ENCODE results near the gene GPR157. TPM values are rescaled to one million over a fixed set of nuclear protein-coding genes. Genes with fewer than 3 reads are reported as not detected.

The GPR157 gene
- total and polyA plus RNA-seq, 4 donors = 3.7 to 29.3 (median 7.3) TPM

DNA sequence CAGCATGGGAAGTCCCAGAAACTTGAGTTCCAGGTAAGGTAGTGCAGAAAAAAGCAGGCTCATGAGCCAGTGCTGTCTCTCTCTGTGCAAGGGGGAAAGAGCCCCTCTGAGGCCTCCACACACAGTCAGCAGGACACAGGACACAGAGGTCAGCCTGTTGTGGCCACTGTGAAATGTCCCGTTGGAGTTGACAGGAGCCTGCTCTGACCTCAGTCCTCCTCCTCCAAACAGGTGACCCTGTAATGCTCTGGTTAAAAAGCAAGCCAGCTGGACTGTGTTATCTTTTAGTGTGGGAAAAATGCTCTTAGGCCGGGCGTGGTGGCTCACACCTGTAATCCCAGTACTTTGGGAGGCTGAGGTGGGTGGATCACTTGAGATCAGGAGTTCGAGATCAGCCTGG lies 24.2 kb upstream of the GPR157 start:
- ATAC-seq (ENCODE audit: insufficient read depth, low FRiP score) (no peak), DNase-seq (no peak)
- H3K9me3 ChIP-seq (ENCODE audit: control insufficient read depth in 4 of 4, insufficient read depth in 3 of 4, low read length in 3 of 4) = no peaks in the 10 kb centered on the region
- no peak overlapping the region for H3K4me3 ChIP-seq
- TF ChIP-seq, protein P1, sequence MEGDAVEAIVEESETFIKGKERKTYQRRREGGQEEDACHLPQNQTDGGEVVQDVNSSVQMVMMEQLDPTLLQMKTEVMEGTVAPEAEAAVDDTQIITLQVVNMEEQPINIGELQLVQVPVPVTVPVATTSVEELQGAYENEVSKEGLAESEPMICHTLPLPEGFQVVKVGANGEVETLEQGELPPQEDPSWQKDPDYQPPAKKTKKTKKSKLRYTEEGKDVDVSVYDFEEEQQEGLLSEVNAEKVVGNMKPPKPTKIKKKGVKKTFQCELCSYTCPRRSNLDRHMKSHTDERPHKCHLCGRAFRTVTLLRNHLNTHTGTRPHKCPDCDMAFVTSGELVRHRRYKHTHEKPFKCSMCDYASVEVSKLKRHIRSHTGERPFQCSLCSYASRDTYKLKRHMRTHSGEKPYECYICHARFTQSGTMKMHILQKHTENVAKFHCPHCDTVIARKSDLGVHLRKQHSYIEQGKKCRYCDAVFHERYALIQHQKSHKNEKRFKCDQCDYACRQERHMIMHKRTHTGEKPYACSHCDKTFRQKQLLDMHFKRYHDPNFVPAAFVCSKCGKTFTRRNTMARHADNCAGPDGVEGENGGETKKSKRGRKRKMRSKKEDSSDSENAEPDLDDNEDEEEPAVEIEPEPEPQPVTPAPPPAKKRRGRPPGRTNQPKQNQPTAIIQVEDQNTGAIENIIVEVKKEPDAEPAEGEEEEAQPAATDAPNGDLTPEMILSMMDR (IDR thresholded peaks at IDR 0.05; ENCODE audit: control extremely low read depth, extremely low read depth) = no peak
- no peaks in the 10 kb centered on the region for H3K27me3 ChIP-seq (ENCODE audit: control insufficient read depth in 3 of 3, insufficient read depth in 3 of 3, low read length in 2 of 3)
- peaks cover 0 to 49% (median 21%) of the 10 kb centered on the region in 5 donors for H3K4me1 ChIP-seq (ENCODE audit: control insufficient read depth in 5 of 5, insufficient read depth in 5 of 5, low read length in 5 of 5)
- H3K36me3 ChIP-seq (ENCODE audit: control insufficient read depth in 4 of 4, insufficient read depth in 4 of 4, low read length in 4 of 4) = peaks cover 0 to 11% (median 5%) of the 10 kb centered on the region in 4 donors
- H3K27ac ChIP-seq (ENCODE audit: low read depth in 1 of 2, low read length in 1 of 2) = no peak overlapping the region
- WGBS, 2 donors = 87 to 94% methylated on average over 4 of the region's 4 CpGs
- no peak overlapping the region for H3K9ac ChIP-seq (ENCODE audit: insufficient read depth in 1 of 2, low read length in 2 of 2)

DNA sequence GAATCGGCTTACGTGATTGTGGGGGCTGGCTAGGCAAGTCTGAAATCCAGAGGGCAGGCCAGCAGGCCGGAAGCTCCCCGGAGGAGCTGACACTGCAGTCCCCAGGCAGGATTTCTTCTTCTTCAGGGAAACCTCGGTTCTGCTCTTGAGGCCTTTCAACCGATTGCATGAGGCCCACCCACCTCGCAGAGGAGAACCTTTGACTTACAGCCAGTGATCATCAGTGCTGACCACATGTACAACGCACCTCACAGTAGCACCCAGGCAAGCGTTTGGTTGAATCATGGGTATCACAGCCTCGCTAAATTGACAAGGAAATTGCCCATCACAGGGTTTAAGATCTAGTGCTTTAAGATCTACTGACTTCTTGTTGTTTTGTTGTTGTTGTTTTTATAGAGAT lies 23.6 kb upstream of the GPR157 start:
- Histone ChIP-seq H3K36me3 (ENCODE audit: control insufficient read depth in 4 of 4, insufficient read depth in 4 of 4, low read length in 4 of 4) (peaks cover 0 to 11% (median 5%) of the 10 kb centered on the region in 4 donors), H3K27ac (ENCODE audit: low read depth in 1 of 2, low read length in 1 of 2) (peak overlapping the region in 1 of 2 donors; percentile 37), H3K4me3 (no peak overlapping the region), H3K27me3 (ENCODE audit: control insufficient read depth in 3 of 3, insufficient read depth in 3 of 3, low read length in 2 of 3) (no peaks in the 10 kb centered on the region), H3K9me3 (ENCODE audit: control insufficient read depth in 4 of 4, insufficient read depth in 3 of 4, low read length in 3 of 4) (no peaks in the 10 kb centered on the region), H3K4me1 (ENCODE audit: control insufficient read depth in 5 of 5, insufficient read depth in 5 of 5, low read length in 5 of 5) (peaks cover 0 to 53% (median 21%) of the 10 kb centered on the region in 5 donors), H3K9ac (ENCODE audit: insufficient read depth in 1 of 2, low read length in 2 of 2) (no peak overlapping the region)
- DNase-seq (no peak), ATAC-seq (ENCODE audit: insufficient read depth, low FRiP score) (no peak)
- TF ChIP-seq, protein P1 (IDR thresholded peaks at IDR 0.05; ENCODE audit: control extremely low read depth, extremely low read depth) = no peak
- 85% methylated on average over 10 of the region's 10 CpGs for WGBS, 2 donors

DNA sequence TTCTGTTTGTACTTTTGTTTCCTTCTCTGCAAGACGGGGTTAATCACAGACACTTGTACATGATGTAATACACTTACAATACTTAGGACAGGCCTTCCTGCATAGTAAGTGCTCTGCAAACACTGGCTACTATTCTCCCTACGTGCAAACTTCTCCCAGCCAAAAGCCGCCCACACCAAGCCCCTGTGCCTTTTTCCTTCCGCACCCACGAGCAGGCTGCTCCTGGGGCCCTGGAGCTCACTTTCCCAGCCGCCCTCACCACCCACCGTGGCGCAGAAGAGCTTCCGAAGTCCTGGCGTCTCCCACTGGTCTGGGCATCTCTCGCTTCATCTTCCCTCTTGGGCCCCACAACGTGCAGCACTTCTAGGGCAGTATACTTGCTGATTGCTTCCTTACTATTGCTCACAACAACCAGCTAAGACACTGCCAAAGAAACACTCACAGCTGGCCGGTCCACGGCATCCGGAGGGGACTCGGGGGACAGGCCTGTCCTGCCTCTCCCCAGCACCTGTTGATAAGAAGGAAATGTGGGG lies 22.5 kb upstream of the GPR157 start:
- TF ChIP-seq, protein P1 (IDR thresholded peaks at IDR 0.05; ENCODE audit: control extremely low read depth, extremely low read depth) = no peak
- Histone ChIP-seq H3K4me3 (no peak overlapping the region), H3K9ac (ENCODE audit: insufficient read depth in 1 of 2, low read length in 2 of 2) (peak overlapping the region in 1 of 2 donors; percentile 28), H3K4me1 (ENCODE audit: control insufficient read depth in 5 of 5, insufficient read depth in 5 of 5, low read length in 5 of 5) (peaks cover 0 to 53% (median 21%) of the 10 kb centered on the region in 5 donors), H3K9me3 (ENCODE audit: control insufficient read depth in 4 of 4, insufficient read depth in 3 of 4, low read length in 3 of 4) (no peaks in the 10 kb centered on the region), H3K27me3 (ENCODE audit: control insufficient read depth in 3 of 3, insufficient read depth in 3 of 3, low read length in 2 of 3) (no peaks in the 10 kb centered on the region), H3K36me3 (ENCODE audit: control insufficient read depth in 4 of 4, insufficient read depth in 4 of 4, low read length in 4 of 4) (peaks cover 0 to 11% (median 3%) of the 10 kb centered on the region in 4 donors), H3K27ac (ENCODE audit: low read depth in 1 of 2, low read length in 1 of 2) (peak overlapping the region in 1 of 2 donors; percentile 91)
- ATAC-seq (ENCODE audit: insufficient read depth, low FRiP score) = peak; percentile 29
- peak; percentile 48 to 84 (median 82) for DNase-seq
- WGBS, 2 donors = 52 to 68% methylated on average over 16 of the region's 16 CpGs
